Rectal smooth muscle tissue (tissue), 1 donor: ENCODE measurements around the gene FREM1.

ENCODE experiments used
- H3K27ac ChIP-seq: one replicate; pipeline ENCODE4 v1.7.0; 2013; ENCODE audit warnings: low read depth, low read length, inconsistent platforms
- H3K27me3 ChIP-seq: one replicate; pipeline ENCODE4 v1.7.0; 2013; ENCODE audit warnings: low read length; ENCODE audit not compliant: control insufficient read depth, insufficient read depth
- H3K36me3 ChIP-seq: one replicate; pipeline ENCODE4 v1.7.0; 2013; ENCODE audit warnings: low read length; ENCODE audit not compliant: control insufficient read depth, insufficient read depth
- H3K4me1 ChIP-seq: one replicate; pipeline ENCODE4 v1.7.0; 2013; ENCODE audit warnings: low read length; ENCODE audit not compliant: control insufficient read depth, insufficient read depth
- H3K4me3 ChIP-seq: one replicate; pipeline ENCODE4 v1.7.0; 2013; ENCODE audit warnings: low read length
- H3K9ac ChIP-seq: one replicate; pipeline ENCODE4 v1.7.0; 2013; ENCODE audit warnings: low read length

Gene FREM1

DNA sequence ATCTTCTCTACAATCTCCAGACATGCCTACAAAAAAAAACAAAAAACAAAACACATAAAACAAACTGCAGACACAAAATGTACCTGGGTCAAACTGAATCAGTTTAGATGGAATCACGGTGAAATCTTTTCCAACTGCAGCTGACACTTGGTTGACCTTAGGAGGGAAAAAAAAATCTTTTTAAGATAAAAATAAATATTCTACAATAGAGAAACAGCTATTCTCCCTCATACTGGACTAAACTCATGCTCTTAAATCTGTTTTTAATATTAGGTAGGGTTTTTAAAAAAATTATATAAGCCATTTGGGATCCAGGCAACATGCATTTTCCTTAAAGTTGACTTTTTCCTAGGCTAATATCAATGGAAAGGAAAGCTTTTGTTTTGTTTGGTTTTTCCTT, 153.9 kb downstream of the FREM1 start:
- H3K36me3 ChIP-seq, result no peaks in the 10 kb centered on the region
- no peak overlapping the region for H3K27ac ChIP-seq
- no peak overlapping the region for H3K9ac ChIP-seq
- H3K4me3 ChIP-seq, result no peak overlapping the region
- H3K4me1 ChIP-seq, result no peaks in the 10 kb centered on the region
- H3K27me3 ChIP-seq, result no peaks in the 10 kb centered on the region

DNA sequence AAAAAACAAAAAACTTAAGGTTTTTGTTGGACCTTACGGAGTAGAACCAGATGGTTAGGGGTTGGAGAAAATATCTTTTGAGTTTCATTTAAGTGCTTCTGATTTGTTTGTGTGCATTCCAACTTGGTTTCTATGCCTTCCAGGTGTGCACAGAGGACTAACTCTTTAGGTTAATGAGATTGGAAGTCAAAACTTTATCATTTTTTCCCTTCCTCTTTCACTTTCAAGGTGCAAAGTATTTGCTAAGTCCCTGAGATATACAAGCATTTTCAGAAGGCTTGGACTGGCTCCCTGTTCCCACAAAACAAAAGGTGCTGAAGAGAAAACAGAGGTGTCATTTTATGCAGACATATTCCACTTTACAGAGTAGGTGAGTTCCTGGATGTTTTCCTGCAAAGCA, 157.4 kb downstream of the FREM1 start:
- Histone ChIP-seq H3K27me3 (no peaks in the 10 kb centered on the region), H3K9ac (no peak overlapping the region), H3K27ac (no peak overlapping the region), H3K36me3 (no peaks in the 10 kb centered on the region), H3K4me3 (no peak overlapping the region), H3K4me1 (no peaks in the 10 kb centered on the region)

- no peaks in the 10 kb centered on the region for H3K36me3 ChIP-seq
- no peak overlapping the region for H3K4me3 ChIP-seq
- no peaks in the 10 kb centered on the region for H3K27me3 ChIP-seq
- no peak overlapping the region for H3K9ac ChIP-seq
- H3K4me1 ChIP-seq, result no peaks in the 10 kb centered on the region
- H3K27ac ChIP-seq, result no peak overlapping the region
Observed at GRCh38 chr9:14752271-14752670, 158.0 kb downstream of the FREM1 start.

- no peaks in the 10 kb centered on the region for H3K4me1 ChIP-seq
- no peak overlapping the region for H3K9ac ChIP-seq
- no peak overlapping the region for H3K27ac ChIP-seq
- no peaks in the 10 kb centered on the region for H3K27me3 ChIP-seq
- no peak overlapping the region for H3K4me3 ChIP-seq
- no peaks in the 10 kb centered on the region for H3K36me3 ChIP-seq
Observed at GRCh38 chr9:14750821-14751220, 159.4 kb downstream of the FREM1 start.

GRCh38 chr9:14749741-14750211, 160.5 kb downstream of the FREM1 start:
- H3K4me3 ChIP-seq, result no peak overlapping the region
- no peaks in the 10 kb centered on the region for H3K4me1 ChIP-seq
- no peaks in the 10 kb centered on the region for H3K36me3 ChIP-seq
- no peak overlapping the region for H3K27ac ChIP-seq
- no peaks in the 10 kb centered on the region for H3K27me3 ChIP-seq
- no peak overlapping the region for H3K9ac ChIP-seq

DNA sequence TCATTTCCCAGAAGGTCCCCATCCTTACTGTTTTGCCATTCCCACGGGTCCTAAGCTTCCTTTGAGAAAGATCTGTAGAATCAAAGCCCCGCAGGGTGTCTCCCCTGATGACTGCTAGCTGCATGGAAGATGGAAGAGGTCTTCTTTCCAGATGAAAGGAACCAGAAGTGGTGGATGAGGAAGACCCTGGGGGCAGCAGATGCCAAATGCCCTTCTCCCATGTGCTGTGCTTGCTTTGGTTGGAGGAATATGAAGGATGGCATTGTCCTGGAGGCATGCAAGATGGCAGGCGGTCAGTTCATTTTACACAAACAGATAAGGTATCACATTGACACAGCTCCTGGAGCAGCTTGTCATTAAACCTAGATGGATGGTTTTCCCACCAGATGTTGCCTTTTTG, 161.9 kb downstream of the FREM1 start:
- Histone ChIP-seq H3K4me3 (no peak overlapping the region), H3K36me3 (no peaks in the 10 kb centered on the region), H3K27ac (no peak overlapping the region), H3K27me3 (no peaks in the 10 kb centered on the region), H3K4me1 (no peaks in the 10 kb centered on the region), H3K9ac (no peak overlapping the region)

DNA sequence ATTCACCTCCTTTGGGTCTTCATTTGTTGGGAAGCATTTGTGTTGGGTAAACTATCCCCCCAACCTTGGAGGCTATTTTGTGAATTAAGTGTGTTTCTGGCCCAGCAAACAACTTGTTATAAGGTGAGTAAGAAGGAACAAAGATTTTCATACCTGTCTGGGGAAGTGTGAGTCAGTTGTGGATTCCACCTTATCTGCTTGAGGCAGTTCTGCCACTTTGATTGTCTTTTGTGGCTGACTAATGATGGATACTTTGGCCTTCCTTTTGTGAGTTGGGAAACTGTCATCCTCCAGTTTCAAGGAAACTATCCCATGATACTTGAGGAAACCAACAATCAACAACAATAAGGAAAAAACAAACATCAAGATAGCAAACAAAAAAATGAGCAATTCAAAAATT, 163.1 kb downstream of the FREM1 start:
- H3K9ac ChIP-seq, result no peak overlapping the region

DNA sequence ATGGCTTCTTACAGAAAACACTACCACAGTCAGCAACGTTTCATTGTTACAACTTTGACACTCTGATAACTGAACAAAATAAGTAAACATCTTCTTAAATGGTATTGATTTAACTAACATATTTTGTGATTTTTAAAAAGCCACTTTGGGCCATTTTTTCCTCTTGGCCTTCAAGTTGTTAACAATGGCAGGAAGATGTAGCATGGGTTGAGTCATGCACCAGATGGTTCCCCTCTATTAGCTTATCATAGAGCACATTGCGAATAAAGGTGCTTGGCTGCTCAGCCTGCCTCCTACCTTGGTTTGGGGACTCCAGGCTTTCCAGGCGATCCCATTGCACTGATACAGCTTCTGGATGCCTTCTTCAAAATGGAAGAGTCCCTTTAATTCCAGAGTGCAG, 163.6 kb downstream of the FREM1 start:
- H3K4me1 ChIP-seq, result no peaks in the 10 kb centered on the region
- no peak overlapping the region for H3K9ac ChIP-seq
- H3K4me3 ChIP-seq, result no peak overlapping the region
- H3K27ac ChIP-seq, result no peak overlapping the region
- H3K36me3 ChIP-seq, result no peaks in the 10 kb centered on the region
- H3K27me3 ChIP-seq, result no peaks in the 10 kb centered on the region

More for the DNA sequence above, 163.1 kb downstream of the FREM1 start:
- H3K27ac ChIP-seq, result no peak overlapping the region
- H3K4me1 ChIP-seq, result no peaks in the 10 kb centered on the region
- no peaks in the 10 kb centered on the region for H3K27me3 ChIP-seq
- H3K36me3 ChIP-seq, result no peaks in the 10 kb centered on the region
- H3K4me3 ChIP-seq, result no peak overlapping the region

DNA sequence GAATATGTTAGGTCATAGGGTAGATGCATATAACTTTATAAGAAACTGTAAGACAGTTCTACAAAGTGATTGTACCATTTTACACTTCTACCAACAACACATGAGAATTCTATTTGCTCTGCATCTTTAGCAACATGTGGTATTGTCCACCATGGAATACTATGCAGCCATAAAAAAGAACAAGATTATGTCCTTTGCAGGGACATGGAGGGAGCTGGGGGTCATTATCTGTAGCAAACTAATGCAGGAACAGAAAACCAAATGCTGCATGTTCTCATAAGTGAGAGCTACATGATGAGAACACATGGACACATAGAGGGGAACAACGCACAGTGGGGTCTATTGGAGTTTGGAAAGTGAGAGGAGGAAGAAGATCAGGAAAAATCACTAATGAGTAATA, 165.5 kb downstream of the FREM1 start:
- Histone ChIP-seq H3K9ac (no peak overlapping the region), H3K27me3 (no peaks in the 10 kb centered on the region), H3K27ac (no peak overlapping the region), H3K4me1 (no peaks in the 10 kb centered on the region), H3K36me3 (no peaks in the 10 kb centered on the region), H3K4me3 (no peak overlapping the region)

GRCh38 chr9:14741369-14741768, 168.9 kb downstream of the FREM1 start:
- Histone ChIP-seq H3K27ac (no peak overlapping the region), H3K4me1 (no peaks in the 10 kb centered on the region)

GRCh38 chr9:14733133-14733532, 177.1 kb downstream of the FREM1 start:
- H3K4me1 ChIP-seq, result no peaks in the 10 kb centered on the region
- H3K27ac ChIP-seq, result no peak overlapping the region
- H3K36me3 ChIP-seq, result no peaks in the 10 kb centered on the region
- H3K27me3 ChIP-seq, result no peaks in the 10 kb centered on the region
- H3K4me3 ChIP-seq, result no peak overlapping the region
- no peak overlapping the region for H3K9ac ChIP-seq

More at GRCh38 chr9:14741369-14741768, 168.9 kb downstream of the FREM1 start:
- Histone ChIP-seq H3K36me3 (no peaks in the 10 kb centered on the region), H3K4me3 (no peak overlapping the region), H3K9ac (no peak overlapping the region), H3K27me3 (no peaks in the 10 kb centered on the region)

DNA sequence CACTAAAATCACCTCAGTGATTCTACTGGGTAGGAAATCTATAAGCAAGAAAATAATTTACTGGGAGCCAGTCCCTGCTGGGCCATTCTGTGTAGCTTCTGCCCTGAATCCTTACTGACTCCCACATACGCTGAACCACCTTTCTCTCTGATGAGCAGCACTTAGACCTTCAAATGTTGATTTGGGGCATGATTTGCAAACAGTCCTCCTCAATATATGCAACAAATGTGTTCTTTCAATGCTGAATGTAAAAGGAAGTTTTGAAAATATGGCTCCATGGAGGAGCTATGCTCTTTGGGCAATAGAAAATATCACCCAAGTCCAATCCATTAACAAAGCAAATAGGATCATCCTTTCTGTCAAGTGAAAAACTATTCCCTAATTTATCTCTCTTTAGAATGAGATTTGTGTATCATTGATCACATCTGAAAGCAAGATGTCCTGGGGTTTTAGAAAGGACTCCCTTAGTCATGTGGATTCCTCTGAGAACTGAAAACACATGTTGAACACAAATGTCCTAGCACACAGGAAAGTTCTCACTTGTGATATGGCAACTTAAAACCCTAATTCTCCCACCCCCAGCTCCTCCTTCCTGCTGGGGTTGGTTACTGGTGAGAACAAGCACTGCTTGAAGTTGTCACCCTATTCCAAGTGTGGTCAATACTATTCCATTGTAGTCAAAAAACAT, 178.8 kb downstream of the FREM1 start:
- no peak overlapping the region for H3K4me3 ChIP-seq
- H3K27me3 ChIP-seq, result no peaks in the 10 kb centered on the region
- no peaks in the 10 kb centered on the region for H3K36me3 ChIP-seq
- H3K9ac ChIP-seq, result no peak overlapping the region
- no peak overlapping the region for H3K27ac ChIP-seq
- no peaks in the 10 kb centered on the region for H3K4me1 ChIP-seq

- no peaks in the 10 kb centered on the region for H3K27me3 ChIP-seq
- no peak overlapping the region for H3K27ac ChIP-seq
- H3K36me3 ChIP-seq, result no peaks in the 10 kb centered on the region
- no peak overlapping the region for H3K4me3 ChIP-seq
- H3K9ac ChIP-seq, result no peak overlapping the region
- H3K4me1 ChIP-seq, result no peaks in the 10 kb centered on the region
Observed at GRCh38 chr9:14730461-14730898, 179.7 kb downstream of the FREM1 start.
